Vagina (tissue), 2 donors: Measurements from ENCODE around the gene ACAN.

Experiments
- CTCF ChIP-seq, 3 experiments: fragments of 450-650 bp in 2 of 3; fragments of 200-600 bp in 1 of 3; sonication (generic) in 1 of 3; IDR thresholded peaks; one replicate each; pipeline ENCODE4 v1.5.1; 2017 to 2019; ENCODE audit warnings: antibody characterized with exemption in 3 of 3, mild to moderate bottlenecking in 2 of 3, moderate library complexity in 2 of 3
- POLR2A ChIP-seq, 2 donors: fragments of 450-650 bp; IDR thresholded peaks; one replicate each; pipeline ENCODE4 v1.6.1; 2017; ENCODE audit warnings: antibody characterized with exemption in 2 of 2, mild to moderate bottlenecking in 2 of 2, moderate library complexity in 2 of 2

DNA sequence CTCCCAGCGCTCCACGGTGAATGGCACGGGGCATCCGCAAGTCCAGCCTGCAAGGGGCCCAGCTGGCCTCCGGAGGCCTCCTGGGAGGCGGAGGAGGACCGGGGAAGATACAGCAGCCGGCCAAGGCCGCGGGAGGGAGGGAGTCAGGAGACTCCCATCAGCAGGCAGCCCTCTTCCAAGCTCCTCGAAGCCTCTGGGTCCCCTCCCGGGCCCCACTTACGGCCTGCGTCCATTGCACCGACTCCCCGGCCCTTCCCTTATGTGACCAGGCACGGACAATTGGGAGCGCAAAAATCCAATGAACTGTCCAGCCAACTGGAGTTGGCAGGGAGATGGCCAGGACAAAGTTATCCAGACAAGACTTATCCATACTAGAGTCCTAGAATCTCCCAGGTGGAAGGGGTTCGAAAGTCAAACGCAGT lies 109.3 kb downstream of the ACAN start:
- TF ChIP-seq POLR2A (IDR thresholded peaks at IDR 0.05) (no peak), CTCF (IDR thresholded peaks at IDR 0.05) (no peak)
